H1 (cell line): ENCODE measurements around the gene GNG7.

ENCODE experiments used
- CHD2 ChIP-seq: IDR thresholded peaks from 2 replicates; pipeline ENCODE4 v1.6.1; 2012; ENCODE audit warnings: low read length, improper control_type of control experiment
- CTCF ChIP-seq, 3 experiments: IDR thresholded peaks; 1 replicate in 2 of 3; 2 replicates in 1 of 3; pipeline versions ENCODE4 v1.5.1 to v1.6.1; 2011; ENCODE audit warnings: low read length in 3 of 3, mild to moderate bottlenecking in 3 of 3, inconsistent platforms in 2 of 3, low read depth in 1 of 3, moderate library complexity in 1 of 3; ENCODE audit not compliant: insufficient read depth in 1 of 3; ENCODE audit errors: control extremely low read depth in 1 of 3
- PHF8 ChIP-seq: fragments of 200-600 bp; sonication (generic); conservative IDR thresholded peaks from 2 replicates; pipeline ENCODE4 v1.7.1; 2012; ENCODE audit warnings: low read depth, mild to moderate bottlenecking, inconsistent platforms, low read length, moderate library complexity
- POLR2A ChIP-seq, 2 experiments: IDR thresholded peaks; 1 replicate in 1 of 2; 2 replicates in 1 of 2; pipeline ENCODE4 v1.6.1; 2011; ENCODE audit warnings: low read depth in 2 of 2, low read length in 2 of 2, mild to moderate bottlenecking in 2 of 2; ENCODE audit errors: control extremely low read depth in 1 of 2
- POLR2AphosphoS5 ChIP-seq: IDR thresholded peaks from 2 replicates; pipeline ENCODE4 v1.6.1; 2011; ENCODE audit warnings: low read depth, low read length
- RNF2 ChIP-seq: fragments of 200-900, 300-1000 bp; sonication (generic); IDR thresholded peaks from 2 replicates; pipeline ENCODE4 v1.7.1; 2016; ENCODE audit warnings: borderline replicate concordance, low read depth, mild to moderate bottlenecking, antibody characterized with exemption, low read length; ENCODE audit not compliant: poor library complexity, severe bottlenecking; ENCODE audit errors: missing control alignments
- RXRA ChIP-seq: IDR thresholded peaks from 2 replicates; pipeline ENCODE4 v1.6.1; 2011; ENCODE audit warnings: low read depth, mild to moderate bottlenecking, low read length, moderate library complexity; ENCODE audit not compliant: insufficient read depth
- SAP30 ChIP-seq: fragments of 300-600 bp; sonication (generic); IDR thresholded peaks from 2 replicates; pipeline ENCODE4 v1.7.1; 2012; ENCODE audit warnings: low read length, moderate library complexity, mild to moderate bottlenecking, inconsistent platforms; ENCODE audit not compliant: insufficient read depth, insufficient replicate concordance
- SIN3A ChIP-seq, 2 experiments: IDR thresholded peaks in 1 of 2; conservative IDR thresholded peaks in 1 of 2; 2 replicates each; pipeline ENCODE4 v1.6.1; 2011 to 2012; ENCODE audit warnings: low read length in 2 of 2, improper control_type of control experiment in 1 of 2, low read depth in 1 of 2, mild to moderate bottlenecking in 1 of 2
- TAF7 ChIP-seq: optimal IDR thresholded peaks from 2 replicates; pipeline ENCODE3; 2011; ENCODE audit warnings: low read depth, mild to moderate bottlenecking, inconsistent platforms, low read length, moderate library complexity, borderline replicate concordance
- TBP ChIP-seq: IDR thresholded peaks from 2 replicates; pipeline ENCODE4 v1.6.1; 2011; ENCODE audit warnings: low read depth, low read length, improper control_type of control experiment
- USF2 ChIP-seq: IDR thresholded peaks from 2 replicates; pipeline ENCODE4 v1.6.1; 2011; ENCODE audit warnings: low read length, improper control_type of control experiment

GRCh38 chr19:2659856-2660432, 42.5 kb downstream of the GNG7 start:
- no peak for TF ChIP-seq PHF8
- TF ChIP-seq CTCF (IDR thresholded peaks at IDR 0.05; ENCODE audit: control extremely low read depth in 1 of 3, insufficient read depth in 1 of 3, low read depth in 1 of 3, low read length in 3 of 3), result no peak
- no peak for TF ChIP-seq RNF2
- no peak for TF ChIP-seq USF2
- TF ChIP-seq TAF7, result no peak
- no peak for TF ChIP-seq RXRA
- no peak for TF ChIP-seq POLR2A (IDR thresholded peaks at IDR 0.05; ENCODE audit: control extremely low read depth in 1 of 2, low read depth in 2 of 2, low read length in 2 of 2)
- no peak for TF ChIP-seq SIN3A (conservative IDR thresholded peaks at IDR 0.05 in 1 of 2, IDR thresholded peaks at IDR 0.05 in 1 of 2; ENCODE audit: low read depth in 1 of 2, low read length in 2 of 2)
- TF ChIP-seq SAP30, result no peak
- TF ChIP-seq POLR2AphosphoS5, result no peak
- TF ChIP-seq CHD2, result no peak
- no peak for TF ChIP-seq TBP
